H1 (cell line): ENCODE measurements around the gene MCF2L. TPM values are rescaled to one million over a fixed set of nuclear protein-coding genes. Genes with fewer than 3 reads are reported as not detected.

Source experiments
- CTCF ChIA-PET: fragments of 300-600 bp; sonication (Branson Sonifier 250); formaldehyde crosslinking; loops from one replicate; lab custom pipeline; 2021; ENCODE audit not compliant: partially characterized antibody; lab: Charles Lee
- POLR2A ChIA-PET: fragments of 300-600 bp; sonication (Branson Sonifier 250); formaldehyde crosslinking; loops from one replicate; lab custom pipeline; 2021; ENCODE audit warnings: inconsistent platforms; ENCODE audit not compliant: partially characterized antibody; lab: Charles Lee
- DNase-seq, 2 experiments: peaks; one replicate each; pipeline versions ENCODE4 v3.0.0 to v3.0.0-alpha.2; 2010 to 2022; ENCODE audit warnings: low spot score in 2 of 2, low read depth in 1 of 2, mixed read lengths in 1 of 2
- FAIRE-seq: peaks from 2 replicates; lab custom pipeline; 2011; peaks lifted over from hg19 to GRCh38; lab: Jason Lieb, UNC
- H2AFZ ChIP-seq: 2 replicates; pipeline ENCODE4 v1.8.1; 2012; ENCODE audit warnings: low read length, inconsistent platforms
- H2AK5ac ChIP-seq: 2 replicates; pipeline ENCODE4 v1.6.1; 2013; ENCODE audit warnings: low read depth, low read length
- H2BK120ac ChIP-seq: replicated peaks from 2 replicates; pipeline ENCODE3; 2013; ENCODE audit warnings: low read depth, low read length, inconsistent platforms
- H2BK12ac ChIP-seq: 2 replicates; pipeline ENCODE4 v1.6.1; 2013; ENCODE audit warnings: low read depth, low read length
- H2BK15ac ChIP-seq: 2 replicates; pipeline ENCODE4 v1.6.1; 2013; ENCODE audit warnings: low read length
- H2BK20ac ChIP-seq: 2 replicates; pipeline ENCODE4 v1.6.1; 2013; ENCODE audit warnings: low read length
- H2BK5ac ChIP-seq: 2 replicates; pipeline ENCODE4 v1.6.1; 2013; ENCODE audit warnings: low read depth, low read length
- H3K14ac ChIP-seq: 2 replicates; pipeline ENCODE4 v1.6.1; 2013; ENCODE audit warnings: inconsistent platforms; ENCODE audit not compliant: insufficient read length
- H3K18ac ChIP-seq: 2 replicates; pipeline ENCODE4 v1.6.1; 2013; ENCODE audit warnings: low read length; ENCODE audit errors: extremely low read depth
- H3K23ac ChIP-seq: 2 replicates; pipeline ENCODE4 v1.6.1; 2013; ENCODE audit warnings: inconsistent platforms; ENCODE audit not compliant: insufficient read length
- H3K23me2 ChIP-seq: 2 replicates; pipeline ENCODE4 v1.6.1; 2013; ENCODE audit warnings: low read depth, low read length
- H3K27ac ChIP-seq: 2 replicates; pipeline ENCODE4 v1.6.1; 2011; ENCODE audit warnings: low read depth, low read length, inconsistent platforms
- H3K27me3 ChIP-seq, 4 experiments: replicated peaks in 1 of 4; 1 replicate in 1 of 4; 2 replicates in 3 of 4; pipeline versions ENCODE4 v1.6.1 to v1.8.1; 2011 to 2013; ENCODE audit warnings: low read length in 3 of 4, mild to moderate bottlenecking in 3 of 4, inconsistent platforms in 2 of 4, mixed read lengths in 2 of 4, moderate library complexity in 1 of 4; ENCODE audit not compliant: control insufficient read depth in 3 of 4, insufficient read depth in 3 of 4; ENCODE audit errors: extremely low read depth in 1 of 4
- H3K36me3 ChIP-seq, 4 experiments: 2 replicates each; pipeline versions ENCODE4 v1.6.1 to v1.8.1; 2011 to 2013; ENCODE audit warnings: mild to moderate bottlenecking in 4 of 4, low read length in 3 of 4, moderate library complexity in 2 of 4, control low read depth in 1 of 4, inconsistent platforms in 1 of 4; ENCODE audit not compliant: insufficient read depth in 4 of 4, control insufficient read depth in 2 of 4
- H3K4ac ChIP-seq: replicated peaks from 2 replicates; pipeline ENCODE3; 2013; ENCODE audit warnings: low read length, low read depth, mixed read lengths, inconsistent platforms; ENCODE audit not compliant: insufficient read length
- H3K4me1 ChIP-seq, 4 experiments: replicated peaks in 1 of 4; 1 replicate in 1 of 4; 2 replicates in 3 of 4; pipeline versions ENCODE4 v1.6.1 to v1.8.1; 2011 to 2013; ENCODE audit warnings: low read length in 3 of 4, inconsistent platforms in 2 of 4, mixed read lengths in 1 of 4; ENCODE audit not compliant: insufficient read depth in 4 of 4, control insufficient read depth in 3 of 4
- H3K4me2 ChIP-seq, 2 experiments: 2 replicates each; pipeline versions ENCODE4 v1.6.1 to v1.8.1; 2011 to 2013; ENCODE audit warnings: low read depth in 2 of 2, low read length in 2 of 2, control low read depth in 1 of 2, inconsistent platforms in 1 of 2, mild to moderate bottlenecking in 1 of 2; ENCODE audit not compliant: insufficient read depth in 1 of 2
- H3K4me3 ChIP-seq, 4 experiments: fragments of 200-600, 300-600 bp in 1 of 4; sonication (generic), shearing (Covaris generic), sonication (Bioruptor Twin) in 1 of 4; 2 replicates each; pipeline versions ENCODE4 v1.5.1 to v1.8.1; 2011 to 2016; ENCODE audit warnings: low read length in 4 of 4, low read depth in 3 of 4, control low read depth in 2 of 4, inconsistent platforms in 2 of 4, mild to moderate bottlenecking in 2 of 4, mixed read lengths in 1 of 4, moderate library complexity in 1 of 4; ENCODE audit not compliant: insufficient read depth in 2 of 4; ENCODE audit errors: extremely low read depth in 1 of 4
- H3K56ac ChIP-seq: replicated peaks from 2 replicates; pipeline ENCODE3; 2013; ENCODE audit warnings: low read depth, mild to moderate bottlenecking, mixed read lengths, low read length, inconsistent platforms; ENCODE audit not compliant: insufficient read length
- H3K79me1 ChIP-seq: 2 replicates; pipeline ENCODE4 v1.6.1; 2013; ENCODE audit warnings: low read depth, low read length, control low read depth
- H3K79me2 ChIP-seq, 2 experiments: 2 replicates each; pipeline versions ENCODE4 v1.6.1 to v1.8.1; 2012 to 2013; ENCODE audit warnings: low read length in 2 of 2, mild to moderate bottlenecking in 2 of 2, inconsistent platforms in 1 of 2; ENCODE audit not compliant: insufficient read depth in 2 of 2, control insufficient read depth in 1 of 2
- H3K9ac ChIP-seq, 4 experiments: replicated peaks in 1 of 4; 1 replicate in 1 of 4; 2 replicates in 3 of 4; pipeline versions ENCODE4 v1.6.1 to v1.8.1; 2011 to 2013; ENCODE audit warnings: low read depth in 3 of 4, low read length in 3 of 4, control low read depth in 2 of 4, mild to moderate bottlenecking in 2 of 4, moderate library complexity in 2 of 4, inconsistent platforms in 1 of 4; ENCODE audit errors: extremely low read depth in 1 of 4
- H3K9me3 ChIP-seq, 2 experiments: 2 replicates each; pipeline versions ENCODE4 v1.6.1 to v1.8.1; 2012 to 2013; ENCODE audit warnings: mild to moderate bottlenecking in 2 of 2, moderate library complexity in 2 of 2, control low read depth in 1 of 2, inconsistent platforms in 1 of 2, low read depth in 1 of 2, low read length in 1 of 2, mixed read lengths in 1 of 2; ENCODE audit not compliant: insufficient read depth in 2 of 2
- H4K20me1 ChIP-seq, 2 experiments: replicated peaks in 1 of 2; 2 replicates each; pipeline versions ENCODE3 to v1.8.1; 2011 to 2013; ENCODE audit warnings: inconsistent platforms in 2 of 2, low read length in 2 of 2, mild to moderate bottlenecking in 1 of 2; ENCODE audit not compliant: insufficient read depth in 2 of 2, control insufficient read depth in 1 of 2
- H4K5ac ChIP-seq: 2 replicates; pipeline ENCODE4 v1.6.1; 2013; ENCODE audit warnings: low read length, low read depth, mixed read lengths, inconsistent platforms; ENCODE audit not compliant: insufficient read length
- H4K8ac ChIP-seq: 2 replicates; pipeline ENCODE4 v1.8.0; 2013; ENCODE audit warnings: mild to moderate bottlenecking, moderate library complexity, low read length, inconsistent platforms; ENCODE audit not compliant: insufficient read depth; ENCODE audit errors: extremely low read depth
- H4K91ac ChIP-seq: replicated peaks from 2 replicates; pipeline ENCODE3; 2013; ENCODE audit warnings: low read length, mixed read lengths, inconsistent platforms; ENCODE audit not compliant: insufficient read length
- FOSL1 ChIP-seq: IDR thresholded peaks from 2 replicates; pipeline ENCODE4 v1.6.1; 2011; ENCODE audit warnings: mild to moderate bottlenecking, low read depth, low read length, moderate library complexity; ENCODE audit not compliant: insufficient read depth
- GTF2F1 ChIP-seq: IDR thresholded peaks from 2 replicates; pipeline ENCODE4 v1.6.1; 2012; ENCODE audit warnings: low read depth, low read length, improper control_type of control experiment, borderline replicate concordance
- KDM1A ChIP-seq: fragments of 200-600, 300-600 bp; sonication (generic); IDR thresholded peaks from 2 replicates; pipeline ENCODE4 v1.7.1; 2016; ENCODE audit warnings: mild to moderate bottlenecking, low read length, borderline replicate concordance
- RBBP5 ChIP-seq: IDR thresholded peaks from 2 replicates; pipeline ENCODE4 v1.7.1; 2012; ENCODE audit warnings: low read depth, mild to moderate bottlenecking, inconsistent platforms, low read length, moderate library complexity, borderline replicate concordance
- SAP30 ChIP-seq: fragments of 300-600 bp; sonication (generic); IDR thresholded peaks from 2 replicates; pipeline ENCODE4 v1.7.1; 2012; ENCODE audit warnings: low read length, moderate library complexity, mild to moderate bottlenecking, inconsistent platforms; ENCODE audit not compliant: insufficient read depth, insufficient replicate concordance
- SIX5 ChIP-seq: IDR thresholded peaks from 2 replicates; pipeline ENCODE4 v1.6.1; 2011; ENCODE audit warnings: mild to moderate bottlenecking, low read depth, low read length
- WGBS, 2 experiments: shearing (Covaris generic) in 1 of 2; methylation state at CpG; one replicate each; pipeline versions ENCODE4 v1.1.6 to v1.1.7; 2013 to 2015; ENCODE audit warnings: low lambda C conversion rate in 2 of 2, mixed read lengths in 2 of 2, inconsistent platforms in 1 of 2, low coverage in 1 of 2, missing lambda C conversion rate in 1 of 2; ENCODE audit not compliant: insufficient replicate concordance in 2 of 2, insufficient coverage in 1 of 2, insufficient read length in 1 of 2; ENCODE audit errors: extremely low coverage in 1 of 2, missing lambda C conversion rate in 1 of 2; 5-methylcytosine and 5-hydroxymethylcytosine counted together
- polyA plus RNA-seq, 7 experiments: library from polyadenylated mRNA; depleted of rRNA in 3 of 7; stranded (reverse) in 5 of 7; unstranded in 2 of 7; fragments of >200 nt in 5 of 7; fragments of 200-250 nt in 2 of 7; gene quantifications; 1 replicate in 5 of 7; 2 replicates in 1 of 7; 4 replicates in 1 of 7; pipeline versions ENCODE4 v1.2.1 to v1.2.3, GENCODE V29; 2011 to 2013; ENCODE audit warnings: missing spikeins in 2 of 7, mixed read lengths in 2 of 7
- total RNA-seq: library from RNA; stranded (reverse); fragmentation: NEBNext Ultra II Directional; extraction: Animal tissue kit (Norgen Biotek cat#: 25700); gene quantifications from 2 replicates; pipeline ENCODE4 v1.2.1, GENCODE V29; 2021
- TF ChIP-seq, protein P1 (sequence below), 3 experiments: IDR thresholded peaks; 1 replicate in 2 of 3; 2 replicates in 1 of 3; pipeline versions ENCODE4 v1.5.1 to v1.6.1; 2011; ENCODE audit warnings: low read length in 3 of 3, mild to moderate bottlenecking in 3 of 3, inconsistent platforms in 2 of 3, low read depth in 1 of 3, moderate library complexity in 1 of 3; ENCODE audit not compliant: insufficient read depth in 1 of 3; ENCODE audit errors: control extremely low read depth in 1 of 3

The MCF2L gene
- total and polyA plus RNA-seq, 2 of the 8 experiments (the other 6 are each of a cell fraction or from before 2014, with no cell fraction given): 10.1 to 24.4 TPM

DNA sequence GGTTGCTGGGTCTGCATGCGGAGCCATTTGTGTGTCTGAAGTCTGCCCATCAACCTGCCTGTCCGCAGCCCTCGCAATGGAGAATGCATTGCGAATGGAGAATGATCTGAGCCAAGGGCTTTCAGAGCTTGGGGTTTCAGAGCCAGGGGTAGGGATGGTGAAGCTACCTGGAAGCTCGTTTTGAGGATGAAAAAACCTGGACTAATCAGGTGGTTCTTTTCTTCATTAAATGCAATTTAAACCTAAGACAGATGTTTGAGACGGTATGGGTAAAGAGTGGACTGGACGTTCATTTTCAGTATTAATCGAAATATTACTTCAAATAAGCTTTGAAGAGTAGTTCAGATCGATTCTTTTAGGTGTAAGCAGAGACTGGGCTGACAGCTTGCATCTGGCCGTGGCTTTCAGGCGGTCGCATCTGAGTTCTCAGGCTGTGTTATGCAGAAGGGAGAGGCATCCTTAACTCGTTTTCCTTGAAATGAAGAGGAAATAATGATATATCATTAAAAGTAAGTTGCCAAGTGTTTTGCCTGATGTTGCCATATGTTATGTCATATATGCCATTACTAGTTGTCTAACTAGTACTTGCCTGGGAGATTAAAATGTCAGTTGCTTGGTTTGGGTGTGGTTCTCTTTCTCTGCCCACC lies 801 bp downstream of the MCF2L start:
- H3K14ac ChIP-seq: no peak overlapping the region
- no peak overlapping the region for H3K23ac ChIP-seq
- H3K9ac ChIP-seq: no peak overlapping the region; a peak in 1 of 7 replicates
- peaks cover 0 to 8% (median 4%) of the 10 kb centered on the region in 4 experiments; a peak in 4 of 7 replicates for H3K27me3 ChIP-seq
- DNase-seq (no peak), FAIRE-seq (no peak)
- ChIA-PET POLR2A (interaction anchor here (0.8 to 1.2 kb wide), 3 partner anchors 10 to 15 kb away, joined by 3 to 5 read pairs (median 4); no protein-coding TSS in a partner anchor), CTCF (interaction anchor here (0.6 to 3.2 kb wide), 21 partner anchors 9 to 186 kb away, joined by 3 to 24 read pairs (median 4); no protein-coding TSS in a partner anchor)
- no peak overlapping the region for H2BK12ac ChIP-seq
- H3K9me3 ChIP-seq: peaks cover 4% of the 10 kb centered on the region in 2 experiments; a peak in 3 of 4 replicates
- H2BK120ac ChIP-seq: no peak overlapping the region
- no peak overlapping the region for H3K18ac ChIP-seq
- no peak overlapping the region for H4K8ac ChIP-seq
- H4K20me1 ChIP-seq: peaks cover 3 to 20% of the 10 kb centered on the region in 2 experiments
- no peak overlapping the region for H2BK15ac ChIP-seq
- H3K4ac ChIP-seq: no peak overlapping the region
- no peak overlapping the region for H2AFZ ChIP-seq
- H2BK20ac ChIP-seq: no peak overlapping the region
- H3K56ac ChIP-seq: no peak overlapping the region
- no peak overlapping the region for H4K91ac ChIP-seq
- H4K5ac ChIP-seq: no peak overlapping the region
- peaks cover 22% of the 10 kb centered on the region for H3K23me2 ChIP-seq
- H2AK5ac ChIP-seq: no peak overlapping the region
- H3K27ac ChIP-seq: no peak overlapping the region
- TF ChIP-seq RBBP5: no peak
- no peak for TF ChIP-seq FOSL1
- TF ChIP-seq, protein P1, sequence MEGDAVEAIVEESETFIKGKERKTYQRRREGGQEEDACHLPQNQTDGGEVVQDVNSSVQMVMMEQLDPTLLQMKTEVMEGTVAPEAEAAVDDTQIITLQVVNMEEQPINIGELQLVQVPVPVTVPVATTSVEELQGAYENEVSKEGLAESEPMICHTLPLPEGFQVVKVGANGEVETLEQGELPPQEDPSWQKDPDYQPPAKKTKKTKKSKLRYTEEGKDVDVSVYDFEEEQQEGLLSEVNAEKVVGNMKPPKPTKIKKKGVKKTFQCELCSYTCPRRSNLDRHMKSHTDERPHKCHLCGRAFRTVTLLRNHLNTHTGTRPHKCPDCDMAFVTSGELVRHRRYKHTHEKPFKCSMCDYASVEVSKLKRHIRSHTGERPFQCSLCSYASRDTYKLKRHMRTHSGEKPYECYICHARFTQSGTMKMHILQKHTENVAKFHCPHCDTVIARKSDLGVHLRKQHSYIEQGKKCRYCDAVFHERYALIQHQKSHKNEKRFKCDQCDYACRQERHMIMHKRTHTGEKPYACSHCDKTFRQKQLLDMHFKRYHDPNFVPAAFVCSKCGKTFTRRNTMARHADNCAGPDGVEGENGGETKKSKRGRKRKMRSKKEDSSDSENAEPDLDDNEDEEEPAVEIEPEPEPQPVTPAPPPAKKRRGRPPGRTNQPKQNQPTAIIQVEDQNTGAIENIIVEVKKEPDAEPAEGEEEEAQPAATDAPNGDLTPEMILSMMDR (IDR thresholded peaks at IDR 0.05; ENCODE audit: control extremely low read depth in 1 of 3, insufficient read depth in 1 of 3, low read depth in 1 of 3, low read length in 3 of 3): no peak
- TF ChIP-seq SAP30: no peak
- TF ChIP-seq KDM1A: no peak
- no peak for TF ChIP-seq GTF2F1
- TF ChIP-seq SIX5: no peak
- TF ChIP-seq, all 59 proteins: peak for 0
- peak overlapping the region; percentile 41 to 73 (median 44); a peak in 7 of 8 replicates for H3K4me3 ChIP-seq
- 63% methylated on average over 13 of the region's 13 CpGs; no CpG with 5 or more reads in 1 of the 2 experiments for WGBS, 2 experiments
- H3K79me1 ChIP-seq: peaks cover 12% of the 10 kb centered on the region
- H2BK5ac ChIP-seq: no peak overlapping the region
- H3K36me3 ChIP-seq: no peaks in the 10 kb centered on the region
- peak overlapping the region; percentile 69 to 93 for H3K4me2 ChIP-seq
- peaks cover 0 to 3% (median under 1%) of the 10 kb centered on the region in 4 experiments; a peak in 2 of 7 replicates for H3K4me1 ChIP-seq
- no peaks in the 10 kb centered on the region for H3K79me2 ChIP-seq
